GM23248 (cell line): Measurements from ENCODE around the gene BCL2L2. TPM values are rescaled to one million over a fixed set of nuclear protein-coding genes. Genes with fewer than 3 reads are reported as not detected.

Source experiments
- DNase-seq: peaks from one replicate; pipeline ENCODE4 v3.0.0-alpha.2; 2015
- H2AFZ ChIP-seq: fragments of 200-600 bp; sonication (generic); 2 replicates; pipeline ENCODE4 v1.6.1; 2016; ENCODE audit warnings: antibody characterized with exemption
- H3F3A ChIP-seq: fragments of 200-600 bp; sonication (generic); 2 replicates; pipeline ENCODE4 v1.6.1; 2016; ENCODE audit warnings: mild to moderate bottlenecking, antibody characterized with exemption, mixed run types; ENCODE audit not compliant: insufficient read depth
- H3K27ac ChIP-seq: fragments of 200-600 bp; sonication (generic); 2 replicates; pipeline ENCODE4 v1.5.1; 2016; ENCODE audit warnings: mild to moderate bottlenecking
- H3K27me3 ChIP-seq: fragments of 200-600 bp; sonication (generic); replicated peaks from 2 replicates; pipeline ENCODE4 v1.6.1; 2016; ENCODE audit warnings: mild to moderate bottlenecking; ENCODE audit not compliant: insufficient read depth
- H3K36me3 ChIP-seq: fragments of 200-600 bp; sonication (generic); 2 replicates; pipeline ENCODE4 v1.6.1; 2016; ENCODE audit warnings: low read depth, mild to moderate bottlenecking
- H3K4me1 ChIP-seq: fragments of 200-600 bp; sonication (generic); 2 replicates; pipeline ENCODE4 v1.6.1; 2016; ENCODE audit warnings: mild to moderate bottlenecking; ENCODE audit not compliant: insufficient read depth
- H3K4me2 ChIP-seq: fragments of 200-600 bp; sonication (generic); one replicate; pipeline ENCODE4 v1.6.1; 2016; ENCODE audit warnings: mild to moderate bottlenecking; ENCODE audit not compliant: unreplicated experiment
- H3K4me3 ChIP-seq: fragments of 200-600 bp; sonication (generic); 2 replicates; pipeline ENCODE4 v1.5.1; 2016; ENCODE audit warnings: mild to moderate bottlenecking
- H3K79me2 ChIP-seq: fragments of 200-600 bp; sonication (generic); 2 replicates; pipeline ENCODE4 v1.6.1; 2016; ENCODE audit warnings: mild to moderate bottlenecking; ENCODE audit not compliant: insufficient read depth
- H3K9ac ChIP-seq: fragments of 200-600 bp; sonication (generic); 2 replicates; pipeline ENCODE4 v1.6.1; 2016; ENCODE audit warnings: mild to moderate bottlenecking
- H3K9me2 ChIP-seq: fragments of 200-600 bp; sonication (generic); 2 replicates; pipeline ENCODE4 v1.6.1; 2016; ENCODE audit warnings: mixed run types, mild to moderate bottlenecking, moderate library complexity; ENCODE audit not compliant: insufficient read depth
- H3K9me3 ChIP-seq: fragments of 200-600 bp; sonication (generic); one replicate; pipeline ENCODE4 v1.6.1; 2017; ENCODE audit warnings: low read depth
- H4K20me1 ChIP-seq: fragments of 200-600 bp; sonication (generic); 2 replicates; pipeline ENCODE4 v1.6.0; 2016; ENCODE audit not compliant: insufficient read depth
- EZH2 ChIP-seq: fragments of 200-600 bp; sonication (generic); IDR thresholded peaks from 2 replicates; pipeline ENCODE4 v1.6.1; 2018; ENCODE audit warnings: antibody characterized with exemption, mild to moderate bottlenecking; ENCODE audit not compliant: insufficient read depth, poor library complexity, severe bottlenecking
- EZH2phosphoT487 ChIP-seq: fragments of 200-600 bp; sonication (generic); IDR thresholded peaks from 2 replicates; pipeline ENCODE4 v1.6.1; 2018; ENCODE audit warnings: antibody characterized with exemption, moderate library complexity, mild to moderate bottlenecking, low read depth; ENCODE audit not compliant: insufficient read depth
- WGBS, 2 experiments: methylation state at CpG; one replicate each; pipeline ENCODE4 v1.1.6; 2015 to 2017; ENCODE audit warnings: low lambda C conversion rate in 2 of 2, low coverage in 1 of 2; ENCODE audit errors: missing lambda C conversion rate in 2 of 2; 5-methylcytosine and 5-hydroxymethylcytosine counted together
- in situ Hi-C: fragments of 300-500 bp; cut with MboI; formaldehyde crosslinking; loops from 2 replicates; pipeline ENCODE4 v1.15.0; 2020
- polyA plus RNA-seq: library from polyadenylated mRNA; unstranded; fragments of >200 nt; fragmentation: Nextera tagmentation; extraction: Ambion mirVana; gene quantifications from 2 replicates; pipeline ENCODE4 v1.2.1, GENCODE V29; 2016
- small RNA-seq: library from RNA; depleted of rRNA; stranded (forward); fragments of <200 nt; gene quantifications from one replicate; pipeline ENCODE3, GENCODE V24; 2014; ENCODE audit warnings: low read depth, low replicate concordance
- total RNA-seq: library from RNA; depleted of rRNA; stranded (reverse); fragments of >200 nt; shearing (Covaris generic); gene quantifications from 2 replicates; pipeline ENCODE4 v1.2.3, GENCODE V29; 2014; rRNA removed

The BCL2L2 gene
- total and polyA plus RNA-seq, 2 experiments from 2014 or later: 6.4 to 35.0 TPM

- peaks cover 6% of the 10 kb centered on the region; the same call in 1 of the 2 replicates for H3K36me3 ChIP-seq
- H3K27ac ChIP-seq: peak overlapping the region; percentile 85; the same call in 1 of the 2 replicates
- 66 to 70% methylated on average over 11 of the region's 11 CpGs for WGBS, 2 experiments
- H3F3A ChIP-seq: peaks cover 17% of the 10 kb centered on the region
- peak overlapping the region; percentile 79 for H3K9ac ChIP-seq
- no peaks in the 10 kb centered on the region for H4K20me1 ChIP-seq
- no peak overlapping the region for H2AFZ ChIP-seq
- H3K9me3 ChIP-seq: no peaks in the 10 kb centered on the region
- no peak overlapping the region for H3K4me2 ChIP-seq
- in situ Hi-C loops: no loop called here
- H3K27me3 ChIP-seq: no peaks in the 10 kb centered on the region
- H3K79me2 ChIP-seq: peaks cover 34% of the 10 kb centered on the region
- no peaks in the 10 kb centered on the region for H3K9me2 ChIP-seq
- no peak overlapping the region for H3K4me3 ChIP-seq
- no peak for TF ChIP-seq EZH2phosphoT487
- TF ChIP-seq EZH2: no peak
- H3K4me1 ChIP-seq: peaks cover 17% of the 10 kb centered on the region
- peak; percentile 30 for DNase-seq
These were observed 53.9 kb downstream of the BCL2L2 start for GRCh38 chr14:23360496-23360895.

GRCh38 chr14:23361320-23361719 lies 54.7 kb downstream of the BCL2L2 start:
- TF ChIP-seq EZH2phosphoT487 (no peak), EZH2 (no peak)
- no peaks in the 10 kb centered on the region for H3K27me3 ChIP-seq
- H4K20me1 ChIP-seq: no peaks in the 10 kb centered on the region
- peak overlapping the region; percentile 79 for H3K9ac ChIP-seq
- peak; percentile 93 for DNase-seq
- peaks cover 17% of the 10 kb centered on the region for H3F3A ChIP-seq
- no peak overlapping the region for H2AFZ ChIP-seq
- peak overlapping the region; percentile 19 for H3K4me2 ChIP-seq
- peak overlapping the region; percentile 85 for H3K27ac ChIP-seq
- peaks cover 34% of the 10 kb centered on the region for H3K79me2 ChIP-seq
- no peaks in the 10 kb centered on the region for H3K9me2 ChIP-seq
- H3K4me1 ChIP-seq: peaks cover 17% of the 10 kb centered on the region
- peaks cover 6% of the 10 kb centered on the region; the same call in 1 of the 2 replicates for H3K36me3 ChIP-seq
- H3K9me3 ChIP-seq: no peaks in the 10 kb centered on the region
- in situ Hi-C loops: no loop called here
- H3K4me3 ChIP-seq: no peak overlapping the region

Small RNA genes within 50 kb of the gene (small RNA-seq; reads per million reads assigned to genes)
- gene RNU6-1046P: not detected

Other genes starting within 250 kb of the BCL2L2 start
- gene CDH24, start 249.3 kb upstream of the BCL2L2 start, total RNA-seq: 3.8 and 5.6 TPM in 2 replicates
- 1.0 and 1.5 TPM in 2 replicates for gene CDH24, start 249.3 kb upstream of the BCL2L2 start, polyA plus RNA-seq
- gene ACIN1, start 211.7 kb upstream of the BCL2L2 start, total RNA-seq: 61.0 and 63.7 TPM in 2 replicates
- gene ACIN1, start 211.7 kb upstream of the BCL2L2 start, polyA plus RNA-seq: 28.8 and 35.5 TPM in 2 replicates
- gene C14orf119, start 211.3 kb upstream of the BCL2L2 start, total RNA-seq: 48.7 and 55.5 TPM in 2 replicates
- gene C14orf119, start 211.3 kb upstream of the BCL2L2 start, polyA plus RNA-seq: 157 and 166 TPM in 2 replicates
- gene CIROP, start 201.8 kb upstream of the BCL2L2 start, total RNA-seq: not detected in 2 replicates
- gene CIROP, start 201.8 kb upstream of the BCL2L2 start, polyA plus RNA-seq: 0.09 TPM in 1 of 2 replicates, not detected in the other
- gene CEBPE, start 187.6 kb upstream of the BCL2L2 start, total RNA-seq: not detected in 2 replicates
- not detected in 2 replicates for gene CEBPE, start 187.6 kb upstream of the BCL2L2 start, polyA plus RNA-seq
- gene SLC7A8, start 123.2 kb upstream of the BCL2L2 start, total RNA-seq: 2.7 and 6.7 TPM in 2 replicates
- 9.8 and 9.9 TPM in 2 replicates for gene SLC7A8, start 123.2 kb upstream of the BCL2L2 start, polyA plus RNA-seq
- not detected in 2 replicates for gene RNF212B, start 68.9 kb upstream of the BCL2L2 start, total RNA-seq
- not detected in 2 replicates for gene RNF212B, start 68.9 kb upstream of the BCL2L2 start, polyA plus RNA-seq
- 7.6 and 8.7 TPM in 2 replicates for gene HOMEZ, start 20.7 kb upstream of the BCL2L2 start, total RNA-seq
- 5.0 and 5.8 TPM in 2 replicates for gene HOMEZ, start 20.7 kb upstream of the BCL2L2 start, polyA plus RNA-seq
- 4.1 and 4.3 TPM in 2 replicates for gene PPP1R3E, start 4.0 kb upstream of the BCL2L2 start, total RNA-seq
- 1.4 and 1.6 TPM in 2 replicates for gene PPP1R3E, start 4.0 kb upstream of the BCL2L2 start, polyA plus RNA-seq
- 60.3 and 65.5 TPM in 2 replicates for gene PABPN1, start 14.6 kb downstream of the BCL2L2 start, total RNA-seq
- 57.8 and 61.2 TPM in 2 replicates for gene PABPN1, start 14.6 kb downstream of the BCL2L2 start, polyA plus RNA-seq
- 32.8 and 42.3 TPM in 2 replicates for gene SLC22A17, start 46.1 kb downstream of the BCL2L2 start, total RNA-seq
- gene SLC22A17, start 46.1 kb downstream of the BCL2L2 start, polyA plus RNA-seq: 16.5 and 20.4 TPM in 2 replicates
- gene EFS, start 58.3 kb downstream of the BCL2L2 start, total RNA-seq: 8.6 and 17.3 TPM in 2 replicates
- 3.9 and 4.2 TPM in 2 replicates for gene EFS, start 58.3 kb downstream of the BCL2L2 start, polyA plus RNA-seq
- gene IL25, start 66.0 kb downstream of the BCL2L2 start, total RNA-seq: not detected in 2 replicates
- gene IL25, start 66.0 kb downstream of the BCL2L2 start, polyA plus RNA-seq: not detected in 2 replicates
- not detected in 2 replicates for gene CMTM5, start 70.2 kb downstream of the BCL2L2 start, total RNA-seq
- gene CMTM5, start 70.2 kb downstream of the BCL2L2 start, polyA plus RNA-seq: not detected in 2 replicates
- not detected in 2 replicates for gene MYH6, start 101.4 kb downstream of the BCL2L2 start, total RNA-seq
- gene MYH6, start 101.4 kb downstream of the BCL2L2 start, polyA plus RNA-seq: 0.80 TPM in 1 of 2 replicates, not detected in the other
- gene MYH7, start 128.8 kb downstream of the BCL2L2 start, total RNA-seq: not detected in 2 replicates
- gene MYH7, start 128.8 kb downstream of the BCL2L2 start, polyA plus RNA-seq: not detected in 2 replicates
- gene NGDN, start 162.9 kb downstream of the BCL2L2 start, total RNA-seq: 13.9 and 25.9 TPM in 2 replicates
- gene NGDN, start 162.9 kb downstream of the BCL2L2 start, polyA plus RNA-seq: 39.9 TPM in 2 replicates
- under 0.01 TPM in 1 of 2 replicates, not detected in the other for gene ZFHX2, start 244.9 kb downstream of the BCL2L2 start, total RNA-seq
- gene ZFHX2, start 244.9 kb downstream of the BCL2L2 start, polyA plus RNA-seq: 0.14 and 0.49 TPM in 2 replicates
- 21.0 and 33.8 TPM in 2 replicates for gene THTPA, start 249.4 kb downstream of the BCL2L2 start, total RNA-seq
- gene THTPA, start 249.4 kb downstream of the BCL2L2 start, polyA plus RNA-seq: 9.3 and 10.0 TPM in 2 replicates